DMS 273 (cell line): ENCODE data around the gene GCAT.

Experiments used
- DNase-seq: peaks from one replicate; lab custom pipeline; 2025; ENCODE audit not compliant: unreplicated experiment; lab: John Stamatoyannopoulos, UW

The GCAT gene

DNA sequence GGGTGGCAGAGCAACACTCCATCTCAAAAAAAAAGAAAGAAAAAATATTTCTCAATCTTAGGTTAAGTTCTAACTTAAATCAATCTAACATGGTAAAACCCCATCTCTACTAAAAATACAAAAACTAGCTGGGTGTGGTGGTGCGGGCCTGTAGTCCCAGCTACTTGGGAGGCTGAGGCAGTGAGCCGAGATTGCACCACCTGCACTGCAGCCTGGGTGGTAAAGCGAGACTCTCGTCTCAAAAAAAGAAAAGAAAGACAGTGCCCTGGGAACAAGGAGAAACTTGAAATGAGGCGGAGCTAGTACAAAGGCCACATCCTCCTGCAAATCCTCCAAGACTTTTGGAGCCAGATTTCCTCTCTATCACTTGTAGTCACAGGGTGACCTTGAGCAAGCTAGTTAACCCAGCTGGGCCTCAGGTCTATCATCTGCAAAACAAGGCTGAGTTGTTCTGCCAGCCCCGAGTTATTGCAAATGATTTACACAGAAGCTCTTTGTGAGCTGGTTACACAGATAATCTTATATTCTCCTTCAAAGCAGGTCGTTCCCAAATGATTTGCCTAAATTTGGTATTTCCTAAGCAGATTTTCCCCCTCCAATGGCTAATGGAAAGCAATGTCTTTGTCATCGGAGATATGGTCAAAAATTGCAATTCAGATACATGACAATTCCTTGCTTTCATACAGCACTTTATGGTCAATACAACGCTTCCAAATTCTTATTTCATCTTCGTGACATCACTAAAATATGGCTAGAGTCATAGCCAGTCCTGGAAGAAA is 34.5 kb downstream of the GCAT start:
- no peak for DNase-seq

DNA sequence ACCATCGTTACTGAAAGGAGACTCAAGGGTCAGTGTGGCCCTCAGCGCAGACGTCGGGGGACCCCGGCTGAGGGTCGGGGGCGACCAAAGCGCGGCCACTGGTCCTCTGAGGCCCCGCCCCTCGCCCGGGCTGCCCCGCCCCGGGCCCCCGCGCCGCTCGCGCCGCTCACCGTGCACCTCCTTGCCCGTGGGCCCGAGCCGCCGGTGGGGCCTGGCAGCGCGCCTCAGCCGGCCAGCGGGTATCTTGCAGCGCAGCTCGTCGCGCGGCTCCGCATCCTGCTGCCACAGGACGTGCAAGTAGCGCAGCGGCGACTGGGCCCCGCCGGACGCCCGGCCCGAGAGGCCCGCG is 36.0 kb downstream of the GCAT start:
- DNase-seq: peak; percentile 76

DNA sequence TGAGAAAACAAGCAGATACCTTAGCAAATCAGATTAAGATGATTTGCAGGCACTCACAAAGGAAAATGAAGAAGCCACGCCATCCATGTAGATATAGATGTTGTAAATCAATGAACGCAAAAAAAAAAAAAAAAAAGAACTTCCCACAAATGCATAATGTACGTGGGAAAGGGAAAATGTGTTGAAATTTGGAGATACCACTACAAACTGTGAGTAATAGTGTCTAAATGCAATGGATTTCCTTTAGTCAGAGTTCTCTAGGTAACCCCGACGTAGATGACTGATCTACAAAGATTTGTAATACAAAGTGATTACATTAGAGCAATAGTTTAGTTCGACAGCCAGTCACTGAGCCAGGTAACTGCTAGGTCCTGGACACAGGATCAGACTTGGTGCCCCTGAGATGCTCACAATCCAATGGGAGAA is 37.2 kb downstream of the GCAT start:
- no peak for DNase-seq

DNA sequence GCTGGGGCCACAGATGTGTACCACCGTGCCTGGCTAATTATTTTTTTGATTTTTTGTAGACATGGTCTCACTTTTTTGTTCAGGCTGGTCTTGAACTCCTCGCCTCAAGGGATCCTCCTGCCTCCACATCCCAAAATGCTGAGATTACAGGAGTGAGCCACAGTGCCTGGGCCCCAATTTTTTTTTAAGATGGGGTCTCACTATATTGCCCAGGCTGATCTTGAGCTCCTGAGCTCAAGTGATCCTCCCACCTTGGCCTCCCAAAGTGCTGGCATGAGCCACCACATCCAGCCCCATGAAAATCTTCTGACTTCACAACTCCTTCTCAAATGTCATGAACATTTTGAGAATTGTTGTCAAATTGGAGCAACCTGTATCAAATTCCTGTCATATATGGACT is 38.7 kb downstream of the GCAT start:
- no peak for DNase-seq

DNA sequence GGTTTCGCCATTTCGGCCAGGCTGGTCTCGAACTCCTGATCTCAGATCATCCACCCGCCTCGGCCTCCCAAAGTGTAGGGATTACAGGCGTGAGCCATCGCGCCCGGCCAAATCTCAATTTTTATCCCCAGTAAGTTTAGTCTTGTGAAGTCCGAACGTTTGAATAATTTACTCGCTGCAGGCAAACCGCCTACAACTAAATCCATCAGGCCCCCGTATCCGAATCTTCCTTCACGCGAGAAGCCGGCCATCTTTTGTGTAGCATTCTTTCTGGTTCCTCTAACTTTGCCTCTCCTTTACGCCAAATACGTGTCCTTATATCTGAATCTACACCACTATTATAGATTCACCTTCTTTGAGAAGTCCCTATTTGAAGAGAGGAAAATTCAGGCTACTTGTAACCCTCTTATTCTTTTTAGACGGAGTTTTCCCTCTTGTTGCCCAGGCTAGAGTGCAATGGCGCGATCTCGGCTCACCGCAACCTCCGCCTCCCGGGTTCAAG is 40.9 kb downstream of the GCAT start:
- peak; percentile 62 for DNase-seq

DNA sequence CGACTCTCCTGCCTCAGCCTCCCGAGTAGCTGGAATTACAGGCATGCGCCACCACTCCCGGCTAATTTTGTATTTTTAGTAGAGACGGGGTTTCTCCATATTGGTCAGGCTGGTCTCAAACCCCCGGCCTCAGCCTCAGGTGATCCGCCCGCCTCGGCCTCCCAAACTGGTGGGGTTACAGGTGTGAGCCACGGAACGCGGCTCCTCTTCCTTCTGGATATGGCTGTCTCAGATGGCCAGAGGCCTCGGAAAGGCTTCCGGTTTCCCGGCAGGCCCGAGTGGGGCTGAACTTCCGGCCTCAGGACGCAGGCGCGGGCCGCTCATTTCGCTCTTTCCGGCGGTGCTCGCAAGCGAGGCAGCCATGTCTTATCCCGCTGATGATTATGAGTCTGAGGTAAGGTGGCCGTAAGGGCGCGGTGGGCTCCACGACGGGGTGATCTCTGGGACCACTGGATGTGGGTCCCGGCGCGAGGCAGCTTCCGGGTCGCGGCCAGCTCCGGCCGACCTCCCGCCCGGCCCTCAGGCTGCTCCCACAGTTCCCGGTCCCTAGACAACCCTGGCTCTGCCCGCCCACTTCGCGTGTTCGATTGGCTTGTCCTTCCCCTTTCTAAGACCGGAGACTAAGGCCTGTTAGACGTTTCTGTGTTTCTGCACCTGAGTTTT is 41.5 kb downstream of the GCAT start, which contains the start of gene EIF3L:
Gene EIF3L, plus strand, starts transcription at position 331 of the 663 bp plus-strand sequence. Its CDS starts 31 bp downstream, at position 362.
- peak; percentile 93 for DNase-seq

DNA sequence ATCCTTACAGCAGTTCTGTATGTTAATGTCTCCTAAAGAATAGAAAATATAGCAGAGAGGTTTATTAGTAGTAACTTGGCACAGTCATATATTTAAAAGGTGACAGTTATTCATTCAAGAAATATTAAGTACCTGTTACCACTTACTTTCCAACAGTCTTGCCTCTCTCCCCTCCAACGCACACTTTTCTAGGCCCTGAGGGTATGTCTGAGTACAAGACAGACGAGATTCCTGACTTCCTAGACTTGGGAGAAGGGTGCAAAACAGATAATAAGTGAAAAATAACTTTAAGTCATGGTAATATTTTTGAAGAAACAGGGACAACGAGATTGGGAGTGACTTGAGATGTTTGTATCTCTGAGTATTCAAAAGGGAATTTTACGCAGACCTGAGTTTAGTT is 43.1 kb downstream of the GCAT start:
- DNase-seq: no peak

DNA sequence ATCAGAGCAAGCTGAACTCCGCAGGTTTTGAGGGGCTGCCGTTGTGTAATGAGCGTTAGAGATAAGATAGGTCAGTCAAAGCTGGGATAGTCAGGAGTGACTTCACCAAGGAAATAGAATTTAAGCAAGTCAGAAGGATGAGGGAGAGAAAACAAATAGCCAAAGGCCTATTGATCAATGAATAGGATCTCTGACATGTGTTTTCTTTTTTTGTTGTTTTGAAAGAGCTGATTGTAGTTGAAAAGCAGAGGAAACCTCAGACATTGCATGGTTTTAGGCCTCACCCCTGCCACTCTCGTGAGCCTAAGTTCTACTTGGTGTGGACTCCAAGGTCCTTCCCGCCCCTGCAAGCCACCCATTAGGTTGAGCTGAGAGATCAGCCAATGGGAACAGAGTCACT is 44.7 kb downstream of the GCAT start:
- DNase-seq: no peak

DNA sequence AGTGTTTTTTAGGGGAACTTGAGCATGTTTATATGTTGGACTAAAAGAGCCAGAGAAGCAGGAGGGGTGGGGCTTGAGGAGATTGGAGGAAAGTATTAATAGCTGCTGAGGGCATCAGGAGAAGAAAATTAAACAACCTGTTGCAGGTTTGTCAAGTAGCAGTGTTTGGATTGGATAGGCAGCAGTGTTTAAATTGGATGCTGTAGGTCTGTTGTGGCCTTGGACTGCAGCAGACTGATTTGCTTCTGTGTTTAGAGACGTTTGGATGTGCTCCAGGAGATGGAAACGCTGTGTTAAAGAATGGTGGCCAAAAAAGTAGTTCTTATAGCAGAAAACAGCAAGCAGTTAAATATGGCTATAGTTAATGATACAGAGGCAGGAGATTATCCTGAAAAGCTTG is 47.2 kb downstream of the GCAT start:
- DNase-seq: no peak

DNA sequence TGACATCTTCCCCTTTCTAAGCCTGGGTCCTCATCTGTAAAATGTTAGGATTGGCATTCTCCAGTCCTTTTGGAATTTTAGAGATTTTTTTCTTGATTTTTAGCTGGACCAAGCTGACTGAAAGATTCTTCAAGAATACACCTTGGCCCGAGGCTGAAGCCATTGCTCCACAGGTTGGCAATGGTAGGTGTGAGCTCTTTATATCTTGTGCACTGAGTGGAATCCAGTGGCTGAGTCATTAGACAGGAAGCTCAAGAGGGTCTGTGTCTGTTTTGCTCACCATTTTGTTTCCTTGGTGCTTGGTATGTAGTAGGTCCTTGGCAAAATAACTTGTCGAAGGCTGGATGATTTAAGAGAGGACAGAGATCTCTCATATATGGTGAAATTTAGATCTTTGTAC is 47.7 kb downstream of the GCAT start:
- no peak for DNase-seq

DNA sequence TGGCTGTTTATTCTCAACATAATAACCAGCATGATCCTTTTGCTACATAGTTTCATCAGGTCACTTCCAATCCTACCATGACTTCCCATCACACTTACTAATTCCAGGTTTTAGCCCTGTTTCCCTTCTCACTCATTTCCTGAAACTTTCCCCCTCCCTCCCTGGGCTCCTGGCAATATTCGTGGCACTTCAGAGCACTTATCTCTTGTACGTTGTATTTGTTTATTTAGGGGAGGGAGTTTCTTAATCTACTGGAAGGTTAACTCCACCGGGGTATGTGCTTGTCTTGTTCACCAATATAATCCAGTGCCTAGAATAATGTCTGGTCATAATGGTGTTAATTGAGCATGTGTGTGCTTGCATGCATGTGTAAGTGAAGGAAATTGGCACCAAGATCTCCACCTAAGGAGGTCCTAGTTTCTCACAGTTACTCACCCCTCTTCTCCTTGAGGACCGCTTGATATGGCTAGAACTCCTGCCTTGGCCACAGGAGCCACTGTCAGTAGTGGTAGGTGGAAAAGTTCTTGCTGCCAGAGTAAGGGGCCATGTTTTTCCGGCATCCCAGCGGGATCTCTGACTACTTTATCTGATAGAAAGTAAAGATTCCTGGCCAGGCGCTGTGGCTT is 53.2 kb downstream of the GCAT start:
- no peak for DNase-seq

DNA sequence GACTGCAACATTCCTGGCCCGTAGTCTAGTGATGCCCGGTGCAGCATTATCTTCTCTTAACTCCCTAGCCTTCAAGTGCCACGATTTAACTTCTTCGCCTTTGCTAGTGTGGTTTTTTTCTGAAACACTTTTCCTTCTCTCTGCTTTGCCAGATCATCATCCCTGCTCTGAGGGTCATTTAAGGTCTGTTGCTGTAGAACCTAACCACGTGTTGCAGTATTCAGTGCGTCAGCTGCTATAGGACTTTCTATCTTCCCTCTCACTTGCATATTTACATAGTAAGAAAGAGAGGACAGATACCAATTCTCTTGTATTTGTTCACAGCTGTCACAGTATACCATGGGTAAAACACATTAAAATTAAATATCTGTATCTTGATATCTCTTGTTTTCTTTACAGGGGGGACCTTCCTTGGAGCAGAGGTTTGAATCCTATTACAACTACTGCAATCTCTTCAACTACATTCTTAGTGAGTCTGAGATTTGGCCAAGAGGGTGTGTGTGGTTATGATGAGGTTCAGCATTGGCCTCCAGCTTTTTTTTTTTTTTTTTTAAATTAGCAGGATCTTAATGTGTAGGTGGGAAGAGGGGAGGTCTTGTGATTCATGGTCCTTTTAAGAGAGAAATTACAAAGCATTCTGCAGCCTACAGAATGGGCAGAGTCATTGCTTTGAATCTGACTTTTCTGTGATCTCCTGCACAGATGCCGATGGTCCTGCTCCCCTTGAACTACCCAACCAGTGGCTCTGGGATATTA is 55.0 kb downstream of the GCAT start:
- peak; percentile 21 for DNase-seq

DNA sequence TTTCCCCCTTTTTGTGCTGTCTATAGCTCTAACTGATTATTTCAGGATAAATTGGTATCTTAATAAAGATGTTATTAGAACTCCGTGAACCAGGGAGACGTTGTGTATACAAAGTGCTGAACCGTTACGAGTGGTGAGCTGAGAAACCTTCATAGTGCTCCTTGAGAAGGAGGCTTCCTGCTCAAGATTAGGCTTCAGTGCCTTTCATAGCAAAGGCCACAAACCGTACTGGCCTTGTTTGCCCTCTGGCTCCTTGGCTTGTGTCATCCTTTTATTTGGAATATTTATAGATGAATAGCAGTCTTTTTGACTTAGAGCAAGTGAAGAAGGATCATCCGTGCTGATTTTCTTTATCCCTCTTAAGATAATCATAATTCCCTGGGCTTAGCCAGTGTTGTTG is 57.8 kb downstream of the GCAT start:
- no peak for DNase-seq
